Uterus (tissue), 4 donors: ENCODE measurements around the gene TCTN3. TPM values are rescaled to one million over a fixed set of nuclear protein-coding genes. Genes with fewer than 3 reads are reported as not detected.

Source experiments
- DNase-seq, 2 donors: peaks; one replicate each; pipeline ENCODE4 v3.0.0-alpha.2; 2019 to 2020
- H3K27ac ChIP-seq, 2 donors: fragments of 200-600 bp; sonication (generic); 1 replicate in 1 of 2; 2 replicates in 1 of 2; pipeline ENCODE4 v1.5.1; 2016 to 2018
- H3K27me3 ChIP-seq, 2 donors: fragments of 200-600 bp; sonication (generic); one replicate each; pipeline ENCODE4 v1.5.1; 2018 to 2019; ENCODE audit warnings: control low read depth in 1 of 2
- H3K36me3 ChIP-seq, 2 donors: fragments of 200-600 bp; sonication (generic); one replicate each; pipeline ENCODE4 v1.5.1; 2019; ENCODE audit warnings: control low read depth in 1 of 2
- H3K4me1 ChIP-seq, 2 donors: fragments of 200-600 bp; sonication (generic); one replicate each; pipeline ENCODE4 v1.5.1; 2018 to 2019; ENCODE audit warnings: control low read depth in 1 of 2
- H3K4me3 ChIP-seq, 2 donors: fragments of 200-600 bp; sonication (generic); 1 replicate in 1 of 2; 2 replicates in 1 of 2; pipeline ENCODE4 v1.5.1; 2018 to 2019; ENCODE audit warnings: mild to moderate bottlenecking in 1 of 2
- H3K9me3 ChIP-seq, 2 donors: fragments of 200-600 bp; sonication (generic); one replicate each; pipeline ENCODE4 v1.5.1; 2019; ENCODE audit warnings: control low read depth in 1 of 2
- POLR2A ChIP-seq, 2 donors: fragments of 450-650 bp; IDR thresholded peaks; one replicate each; pipeline ENCODE4 v1.6.1; 2016; ENCODE audit warnings: antibody characterized with exemption in 2 of 2, mild to moderate bottlenecking in 1 of 2, moderate library complexity in 1 of 2
- intact Hi-C: fragments of 100-400 bp; cut with DNase I; formaldehyde crosslinking; loops from one replicate; pipeline ENCODE4 v1.15.1; 2023; ENCODE audit warnings: low total_unique reads
- total RNA-seq, 4 donors: library from RNA; depleted of rRNA in 3 of 4; stranded (reverse); fragments of >200 nt in 3 of 4; gene quantifications; one replicate each; pipeline versions ENCODE4 v1.1.0 to v1.2.4, GENCODE V29; 2014 to 2023
- TF ChIP-seq, protein P1 (sequence below), 4 experiments: fragments of 200-600 bp in 2 of 4; fragments of 450-650 bp in 2 of 4; sonication (generic) in 2 of 4; IDR thresholded peaks; one replicate each; pipeline ENCODE4 v1.5.1; 2016 to 2019; ENCODE audit warnings: antibody characterized with exemption in 4 of 4, mild to moderate bottlenecking in 2 of 4, moderate library complexity in 1 of 4
- donor health status: DM: yes; HTN: yes; CAD: no.

TCTN3 gene
- total RNA-seq, 4 donors from 2014 or later = 27.6 to 41.9 (median 30.6) TPM

DNA sequence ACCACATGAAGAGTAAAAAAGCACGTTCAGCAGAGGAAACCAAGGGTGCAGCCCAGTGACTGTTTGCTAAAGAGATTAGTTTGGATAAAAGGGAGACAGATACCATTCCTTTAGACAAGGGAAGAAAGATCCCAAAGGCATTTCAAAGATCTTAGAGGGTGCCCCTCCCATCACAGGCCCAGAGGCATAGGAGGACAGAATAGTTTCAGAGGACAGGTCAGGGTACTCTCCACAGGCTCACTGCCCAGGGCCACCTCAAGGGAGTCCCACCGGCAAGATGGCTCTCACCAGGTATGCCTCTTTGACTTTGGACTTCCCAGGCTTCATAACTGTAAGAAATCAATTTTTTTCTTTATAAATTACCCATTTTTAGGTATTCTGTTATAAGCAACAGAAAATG is 4.7 kb upstream of the TCTN3 start:
- intact Hi-C loops = loop anchor here (10.0 kb wide), 1 partner anchor 146 kb away; no protein-coding TSS in a partner anchor
- no peaks in the 10 kb centered on the region for H3K9me3 ChIP-seq
- no peak for TF ChIP-seq POLR2A (IDR thresholded peaks at IDR 0.05)
- TF ChIP-seq, protein P1, sequence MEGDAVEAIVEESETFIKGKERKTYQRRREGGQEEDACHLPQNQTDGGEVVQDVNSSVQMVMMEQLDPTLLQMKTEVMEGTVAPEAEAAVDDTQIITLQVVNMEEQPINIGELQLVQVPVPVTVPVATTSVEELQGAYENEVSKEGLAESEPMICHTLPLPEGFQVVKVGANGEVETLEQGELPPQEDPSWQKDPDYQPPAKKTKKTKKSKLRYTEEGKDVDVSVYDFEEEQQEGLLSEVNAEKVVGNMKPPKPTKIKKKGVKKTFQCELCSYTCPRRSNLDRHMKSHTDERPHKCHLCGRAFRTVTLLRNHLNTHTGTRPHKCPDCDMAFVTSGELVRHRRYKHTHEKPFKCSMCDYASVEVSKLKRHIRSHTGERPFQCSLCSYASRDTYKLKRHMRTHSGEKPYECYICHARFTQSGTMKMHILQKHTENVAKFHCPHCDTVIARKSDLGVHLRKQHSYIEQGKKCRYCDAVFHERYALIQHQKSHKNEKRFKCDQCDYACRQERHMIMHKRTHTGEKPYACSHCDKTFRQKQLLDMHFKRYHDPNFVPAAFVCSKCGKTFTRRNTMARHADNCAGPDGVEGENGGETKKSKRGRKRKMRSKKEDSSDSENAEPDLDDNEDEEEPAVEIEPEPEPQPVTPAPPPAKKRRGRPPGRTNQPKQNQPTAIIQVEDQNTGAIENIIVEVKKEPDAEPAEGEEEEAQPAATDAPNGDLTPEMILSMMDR (IDR thresholded peaks at IDR 0.05) = no peak
- H3K4me3 ChIP-seq = no peak overlapping the region
- H3K4me1 ChIP-seq = no peaks in the 10 kb centered on the region
- no peak for DNase-seq
- no peaks in the 10 kb centered on the region for H3K27me3 ChIP-seq
- H3K27ac ChIP-seq = no peak overlapping the region
- H3K36me3 ChIP-seq = no peaks in the 10 kb centered on the region

- no peak for DNase-seq
- H3K9me3 ChIP-seq = no peaks in the 10 kb centered on the region
- no peaks in the 10 kb centered on the region for H3K36me3 ChIP-seq
- H3K27me3 ChIP-seq = no peaks in the 10 kb centered on the region
- H3K27ac ChIP-seq = no peak overlapping the region
- intact Hi-C loops = loop anchor here (10.0 kb wide), 1 partner anchor 147 kb away; no protein-coding TSS in a partner anchor
- no peak for TF ChIP-seq POLR2A (IDR thresholded peaks at IDR 0.05)
- TF ChIP-seq, protein P1 (IDR thresholded peaks at IDR 0.05) = no peak
- H3K4me1 ChIP-seq = peaks cover 4% of the 10 kb centered on the region in 2 donors
- H3K4me3 ChIP-seq = no peak overlapping the region
Measured at GRCh38 chr10:95697429-95697828, 3.7 kb upstream of the TCTN3 start.

GRCh38 chr10:95694665-95695064 is 938 bp upstream of the TCTN3 start:
- no peaks in the 10 kb centered on the region for H3K36me3 ChIP-seq
- H3K4me1 ChIP-seq = peaks cover 4 to 12% of the 10 kb centered on the region in 2 donors
- peak overlapping the region in 1 of 2 donors; percentile 67 for H3K27ac ChIP-seq
- H3K9me3 ChIP-seq = no peaks in the 10 kb centered on the region
- intact Hi-C loops = loop anchor here (10.0 kb wide), 1 partner anchor 150 kb away; no protein-coding TSS in a partner anchor
- TF ChIP-seq, protein P1 (IDR thresholded peaks at IDR 0.05) = no peak
- TF ChIP-seq POLR2A (IDR thresholded peaks at IDR 0.05) = no peak
- H3K27me3 ChIP-seq = no peaks in the 10 kb centered on the region
- DNase-seq = no peak
- no peak overlapping the region for H3K4me3 ChIP-seq

DNA sequence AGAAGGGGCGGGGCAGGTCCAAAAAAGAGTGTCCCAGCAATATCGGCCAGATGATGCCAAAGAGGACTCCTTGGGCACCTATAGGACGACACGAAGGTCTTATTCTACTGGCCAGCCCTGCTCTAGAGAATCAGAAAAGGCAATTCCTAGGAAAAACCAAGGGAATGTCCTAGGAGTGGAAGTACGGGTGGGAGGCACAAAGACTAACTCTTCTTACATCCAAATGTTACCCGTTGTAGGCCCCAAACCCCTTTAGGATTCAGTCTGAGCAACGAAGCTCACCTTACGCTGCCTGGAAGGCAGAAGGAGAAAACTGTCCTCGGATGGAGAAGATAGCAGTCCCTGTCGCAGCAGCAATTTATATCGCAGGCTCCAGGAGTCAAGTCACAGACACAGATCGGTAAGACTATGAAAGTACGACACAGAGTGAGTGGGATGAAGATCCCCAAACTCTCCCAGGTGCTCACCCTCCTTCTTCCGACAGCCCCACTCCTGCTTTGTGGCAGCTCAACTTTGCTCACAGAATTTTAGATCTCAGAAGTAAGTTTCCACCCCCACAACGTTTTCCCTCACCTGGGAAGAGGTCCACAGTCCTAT is 558 bp downstream of the TCTN3 start:
- Histone ChIP-seq H3K4me1 (peaks cover 4 to 12% of the 10 kb centered on the region in 2 donors), H3K9me3 (no peaks in the 10 kb centered on the region), H3K36me3 (no peaks in the 10 kb centered on the region), H3K27me3 (no peaks in the 10 kb centered on the region), H3K27ac (peak overlapping the region; percentile 79 to 88), H3K4me3 (peak overlapping the region; percentile 68 to 87)
- TF ChIP-seq, protein P1 (IDR thresholded peaks at IDR 0.05) = no peak
- TF ChIP-seq POLR2A (IDR thresholded peaks at IDR 0.05) = no peak
- no peak for DNase-seq
- intact Hi-C loops = loop anchor here (10.0 kb wide), 1 partner anchor 152 kb away; no protein-coding TSS in a partner anchor

DNA sequence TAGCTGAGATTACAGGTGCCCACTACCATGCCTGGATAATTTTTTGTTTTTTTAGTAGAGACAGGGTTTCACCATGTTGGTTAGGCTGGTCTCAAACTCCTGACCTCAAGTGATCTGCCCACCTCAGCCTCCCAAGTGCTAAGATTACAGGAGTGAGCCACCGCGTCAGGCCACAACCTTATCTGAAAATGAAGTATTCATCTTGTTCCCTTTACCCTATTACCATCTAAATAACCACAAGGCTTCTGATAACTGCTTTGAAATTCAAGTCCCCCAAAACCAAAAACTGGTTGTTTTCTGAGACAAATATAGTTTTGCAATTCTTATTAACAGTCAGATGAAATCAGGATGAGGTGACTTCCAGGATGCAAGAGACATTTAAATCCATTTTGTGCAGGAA is 2.4 kb downstream of the TCTN3 start:
- H3K4me1 ChIP-seq = peaks cover 4 to 12% of the 10 kb centered on the region in 2 donors
- no peak for TF ChIP-seq POLR2A (IDR thresholded peaks at IDR 0.05)
- TF ChIP-seq, protein P1 (IDR thresholded peaks at IDR 0.05) = no peak
- H3K27ac ChIP-seq = no peak overlapping the region
- H3K36me3 ChIP-seq = no peaks in the 10 kb centered on the region
- no peak overlapping the region for H3K4me3 ChIP-seq
- intact Hi-C loops = loop anchor here (10.0 kb wide), 1 partner anchor 154 kb away; no protein-coding TSS in a partner anchor
- H3K27me3 ChIP-seq = no peaks in the 10 kb centered on the region
- no peaks in the 10 kb centered on the region for H3K9me3 ChIP-seq
- no peak for DNase-seq
